Parathyroid adenoma (tissue), 2 donors: Measurements from ENCODE around the gene ZEB1.

ENCODE experiments used
- H2AFZ ChIP-seq: fragments of 300-600 bp; sonication (generic); one replicate; pipeline ENCODE4 v1.7.0; 2017; ENCODE audit warnings: antibody characterized with exemption, mild to moderate bottlenecking
- H3K27ac ChIP-seq: fragments of 300-600 bp; sonication (generic); one replicate; pipeline ENCODE4 v1.7.0; 2017
- H3K27me3 ChIP-seq: fragments of 300-600 bp; sonication (generic); one replicate; pipeline ENCODE4 v1.7.0; 2017; ENCODE audit warnings: low read length; ENCODE audit not compliant: control insufficient read depth, insufficient read depth
- H3K36me3 ChIP-seq: fragments of 300-600 bp; sonication (generic); one replicate; pipeline ENCODE4 v1.7.0; 2017; ENCODE audit warnings: low read length; ENCODE audit not compliant: control insufficient read depth, insufficient read depth
- H3K4me1 ChIP-seq: fragments of 300-600 bp; sonication (generic); one replicate; pipeline ENCODE4 v1.7.0; 2017; ENCODE audit warnings: control low read depth
- H3K4me2 ChIP-seq: fragments of 300-600 bp; sonication (generic); one replicate; pipeline ENCODE4 v1.7.0; 2017; ENCODE audit warnings: low read length
- H3K4me3 ChIP-seq: fragments of 300-600 bp; sonication (generic); one replicate; pipeline ENCODE4 v1.7.0; 2017; ENCODE audit warnings: low read depth, low read length
- H3K79me2 ChIP-seq: fragments of 300-600 bp; sonication (generic); one replicate; pipeline ENCODE4 v1.7.0; 2017; ENCODE audit warnings: control low read depth
- H3K9ac ChIP-seq: fragments of 300-600 bp; sonication (generic); one replicate; pipeline ENCODE4 v1.7.0; 2017; ENCODE audit warnings: mild to moderate bottlenecking
- H3K9me3 ChIP-seq: fragments of 300-600 bp; sonication (generic); one replicate; pipeline ENCODE4 v1.7.0; 2017; ENCODE audit warnings: low read length; ENCODE audit not compliant: control insufficient read depth
- TF ChIP-seq, protein P1 (sequence below): fragments of 300-600 bp; sonication (generic); IDR thresholded peaks from one replicate; pipeline ENCODE4 v1.7.0; 2017; ENCODE audit warnings: antibody characterized with exemption, mild to moderate bottlenecking
- donor health status: primary hyperparathyroidism.

ZEB1 gene

DNA sequence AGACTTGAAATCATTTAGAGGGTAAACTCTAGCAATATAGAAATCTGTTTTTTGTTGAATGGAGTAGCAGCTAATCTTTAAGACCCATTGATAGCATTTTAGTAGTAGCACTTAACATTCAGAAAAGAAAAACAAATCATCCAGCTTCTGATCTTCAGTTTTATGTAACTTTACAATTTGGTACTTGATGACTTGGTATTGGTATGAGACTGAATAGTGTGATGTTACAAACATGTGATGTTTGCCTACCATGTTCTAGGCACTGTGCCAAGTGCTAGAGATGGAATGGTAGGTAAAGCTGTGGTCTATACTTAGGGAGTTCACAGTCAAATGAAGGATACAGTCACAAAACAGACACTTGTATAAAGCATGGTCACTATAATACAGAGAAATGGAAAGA is 21.3 kb downstream of the ZEB1 start:
- no peak overlapping the region for H3K4me3 ChIP-seq
- TF ChIP-seq, protein P1, sequence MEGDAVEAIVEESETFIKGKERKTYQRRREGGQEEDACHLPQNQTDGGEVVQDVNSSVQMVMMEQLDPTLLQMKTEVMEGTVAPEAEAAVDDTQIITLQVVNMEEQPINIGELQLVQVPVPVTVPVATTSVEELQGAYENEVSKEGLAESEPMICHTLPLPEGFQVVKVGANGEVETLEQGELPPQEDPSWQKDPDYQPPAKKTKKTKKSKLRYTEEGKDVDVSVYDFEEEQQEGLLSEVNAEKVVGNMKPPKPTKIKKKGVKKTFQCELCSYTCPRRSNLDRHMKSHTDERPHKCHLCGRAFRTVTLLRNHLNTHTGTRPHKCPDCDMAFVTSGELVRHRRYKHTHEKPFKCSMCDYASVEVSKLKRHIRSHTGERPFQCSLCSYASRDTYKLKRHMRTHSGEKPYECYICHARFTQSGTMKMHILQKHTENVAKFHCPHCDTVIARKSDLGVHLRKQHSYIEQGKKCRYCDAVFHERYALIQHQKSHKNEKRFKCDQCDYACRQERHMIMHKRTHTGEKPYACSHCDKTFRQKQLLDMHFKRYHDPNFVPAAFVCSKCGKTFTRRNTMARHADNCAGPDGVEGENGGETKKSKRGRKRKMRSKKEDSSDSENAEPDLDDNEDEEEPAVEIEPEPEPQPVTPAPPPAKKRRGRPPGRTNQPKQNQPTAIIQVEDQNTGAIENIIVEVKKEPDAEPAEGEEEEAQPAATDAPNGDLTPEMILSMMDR, result no peak
- no peak overlapping the region for H2AFZ ChIP-seq
- H3K9me3 ChIP-seq, result no peaks in the 10 kb centered on the region
- H3K9ac ChIP-seq, result no peak overlapping the region
- no peaks in the 10 kb centered on the region for H3K27me3 ChIP-seq
- no peaks in the 10 kb centered on the region for H3K36me3 ChIP-seq
- H3K4me2 ChIP-seq, result no peak overlapping the region
- no peaks in the 10 kb centered on the region for H3K4me1 ChIP-seq
- no peak overlapping the region for H3K27ac ChIP-seq
- no peaks in the 10 kb centered on the region for H3K79me2 ChIP-seq

DNA sequence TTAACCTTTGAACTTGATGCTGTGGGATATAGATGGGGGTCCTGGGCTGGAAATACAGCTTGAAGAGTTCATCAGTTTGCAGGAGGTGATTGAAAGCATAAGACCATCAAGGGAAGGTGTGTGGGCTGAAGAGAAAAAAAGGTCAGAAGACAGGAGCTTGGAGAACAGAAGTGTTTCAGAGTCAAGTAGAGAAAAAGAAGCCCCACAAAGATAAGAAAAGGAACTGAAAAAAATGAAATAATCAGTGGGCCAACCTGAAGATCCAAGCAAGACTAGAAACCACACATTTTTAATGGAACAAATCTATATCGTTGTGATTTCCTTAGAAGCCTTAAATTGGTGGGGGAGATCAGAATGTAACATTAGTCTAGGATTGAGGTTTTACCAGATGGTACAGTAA is 22.5 kb downstream of the ZEB1 start:
- no peaks in the 10 kb centered on the region for H3K9me3 ChIP-seq
- H3K4me2 ChIP-seq, result no peak overlapping the region
- TF ChIP-seq, protein P1, result no peak
- no peaks in the 10 kb centered on the region for H3K79me2 ChIP-seq
- H3K36me3 ChIP-seq, result no peaks in the 10 kb centered on the region
- no peak overlapping the region for H3K9ac ChIP-seq
- no peak overlapping the region for H3K27ac ChIP-seq
- H2AFZ ChIP-seq, result no peak overlapping the region
- H3K4me3 ChIP-seq, result no peak overlapping the region
- no peaks in the 10 kb centered on the region for H3K4me1 ChIP-seq
- no peaks in the 10 kb centered on the region for H3K27me3 ChIP-seq

DNA sequence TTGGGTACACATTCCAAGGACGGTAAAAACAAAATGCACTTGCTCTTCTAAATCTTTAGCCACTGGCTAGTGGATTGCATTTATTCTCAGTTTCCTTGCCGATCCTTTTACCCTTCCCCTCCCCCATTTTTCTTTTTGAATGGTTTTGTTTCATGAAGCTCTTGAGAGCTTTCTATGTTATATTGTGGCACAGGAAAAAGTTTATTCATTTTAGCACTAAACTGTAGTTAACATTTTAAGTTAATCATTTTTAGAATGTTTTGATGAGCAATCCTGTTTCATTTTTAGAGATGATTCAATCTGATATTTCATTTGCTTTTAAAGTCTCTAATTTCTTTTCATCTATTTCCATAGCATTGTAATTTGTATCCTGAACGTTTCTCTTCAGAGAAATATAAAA is 24.0 kb downstream of the ZEB1 start:
- TF ChIP-seq, protein P1, result no peak
- H3K9me3 ChIP-seq, result no peaks in the 10 kb centered on the region
- no peaks in the 10 kb centered on the region for H3K27me3 ChIP-seq
- H3K4me1 ChIP-seq, result no peaks in the 10 kb centered on the region
- no peak overlapping the region for H3K27ac ChIP-seq
- no peak overlapping the region for H3K9ac ChIP-seq
- no peaks in the 10 kb centered on the region for H3K79me2 ChIP-seq
- H3K36me3 ChIP-seq, result no peaks in the 10 kb centered on the region
- no peak overlapping the region for H3K4me3 ChIP-seq
- H3K4me2 ChIP-seq, result no peak overlapping the region
- H2AFZ ChIP-seq, result no peak overlapping the region

DNA sequence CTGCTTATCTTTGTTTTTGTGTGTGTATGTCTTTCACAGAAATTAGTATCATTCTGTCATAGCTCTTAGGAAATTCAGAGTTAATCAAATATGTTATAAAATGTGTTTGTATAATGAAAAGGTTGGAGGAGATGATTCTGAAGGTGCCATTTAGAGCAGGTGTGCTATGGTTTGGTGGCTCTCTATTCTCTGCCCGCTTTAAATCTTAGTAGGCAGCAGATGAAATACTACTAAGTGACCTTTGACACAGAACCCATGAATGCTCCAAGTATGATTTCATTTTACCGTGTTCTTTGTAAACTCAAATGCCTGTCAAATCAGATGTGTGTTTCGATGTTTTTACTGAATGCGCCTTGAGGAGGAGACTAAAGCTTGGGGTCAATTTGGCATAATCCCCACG is 24.5 kb downstream of the ZEB1 start:
- TF ChIP-seq, protein P1, result no peak
- no peak overlapping the region for H3K9ac ChIP-seq
- H3K79me2 ChIP-seq, result no peaks in the 10 kb centered on the region
- no peak overlapping the region for H3K4me3 ChIP-seq
- H3K27ac ChIP-seq, result no peak overlapping the region
- H3K9me3 ChIP-seq, result no peaks in the 10 kb centered on the region
- no peak overlapping the region for H3K4me2 ChIP-seq
- no peaks in the 10 kb centered on the region for H3K27me3 ChIP-seq
- no peaks in the 10 kb centered on the region for H3K36me3 ChIP-seq
- H2AFZ ChIP-seq, result no peak overlapping the region
- no peaks in the 10 kb centered on the region for H3K4me1 ChIP-seq

DNA sequence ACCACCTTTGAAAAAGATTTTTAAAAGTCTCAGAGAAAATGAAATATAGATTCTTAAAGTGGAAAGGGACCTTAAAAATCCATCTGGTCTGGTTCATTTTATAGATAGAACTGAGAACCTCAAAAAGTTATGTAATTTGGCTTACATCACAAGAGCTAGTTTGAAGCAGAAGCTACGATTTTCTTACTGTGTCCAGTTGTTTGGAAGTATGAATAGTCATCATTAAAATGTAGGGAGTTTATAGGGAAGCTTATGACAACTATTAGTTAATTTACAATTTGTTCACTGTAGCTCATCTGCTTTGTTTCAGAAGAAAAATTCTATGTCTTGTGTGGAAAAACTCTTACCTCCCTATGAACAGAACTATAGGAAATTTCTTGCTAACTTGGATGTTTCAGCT is 26.9 kb downstream of the ZEB1 start:
- TF ChIP-seq, protein P1, result no peak
- Histone ChIP-seq H3K79me2 (no peaks in the 10 kb centered on the region), H3K9ac (no peak overlapping the region), H3K4me3 (no peak overlapping the region), H3K4me2 (no peak overlapping the region), H2AFZ (no peak overlapping the region), H3K27me3 (no peaks in the 10 kb centered on the region), H3K36me3 (no peaks in the 10 kb centered on the region), H3K27ac (no peak overlapping the region), H3K4me1 (no peaks in the 10 kb centered on the region), H3K9me3 (no peaks in the 10 kb centered on the region)
